Stimulated activated CD4-positive, alpha-beta T cell treated with anti-CD3 and anti-CD28 coated beads, Interleukin-15, amount 100 ng/mL, for 24 hours (primary cell): ENCODE data around the gene FBXO15.

Experiments
- DNase-seq: peaks from one replicate; pipeline ENCODE4 v3.0.0-alpha.2; 2020

FBXO15 gene

GRCh38 chr18:74110976-74111375, 36.7 kb downstream of the FBXO15 start:
- DNase-seq, result no peak

GRCh38 chr18:74110149-74110548, 37.5 kb downstream of the FBXO15 start:
- DNase-seq, result no peak

- DNase-seq, result no peak
These were observed 39.2 kb downstream of the FBXO15 start for GRCh38 chr18:74108460-74108859.

GRCh38 chr18:74097803-74098202, 49.8 kb downstream of the FBXO15 start:
- DNase-seq, result no peak

- DNase-seq, result no peak
These were observed 54.7 kb downstream of the FBXO15 start for GRCh38 chr18:74092922-74093321.

- no peak for DNase-seq
These were observed 63.3 kb downstream of the FBXO15 start for GRCh38 chr18:74084184-74084855.

- DNase-seq, result no peak
These were observed 64.1 kb downstream of the FBXO15 start for GRCh38 chr18:74083557-74083952.

- DNase-seq, result peak; percentile 37
These were observed 64.7 kb downstream of the FBXO15 start for GRCh38 chr18:74082742-74083556.

GRCh38 chr18:74081966-74082741, 65.5 kb downstream of the FBXO15 start:
- DNase-seq, result peak; percentile 79

GRCh38 chr18:74078257-74078656, 69.4 kb downstream of the FBXO15 start:
- no peak for DNase-seq

- no peak for DNase-seq
These were observed 72.7 kb downstream of the FBXO15 start for GRCh38 chr18:74074668-74075564.

GRCh38 chr18:74073957-74074667, 73.5 kb downstream of the FBXO15 start:
- no peak for DNase-seq

GRCh38 chr18:74069178-74070050, 78.2 kb downstream of the FBXO15 start:
- no peak for DNase-seq

- DNase-seq, result no peak
These were observed 79.3 kb downstream of the FBXO15 start for GRCh38 chr18:74068296-74068695.

GRCh38 chr18:74066018-74066417, 81.6 kb downstream of the FBXO15 start:
- peak; percentile 38 for DNase-seq

GRCh38 chr18:74065366-74065765, 82.3 kb downstream of the FBXO15 start:
- DNase-seq, result no peak

- DNase-seq, result peak; percentile 67
These were observed 83.1 kb downstream of the FBXO15 start for GRCh38 chr18:74064510-74064909.

- no peak for DNase-seq
These were observed 84.1 kb downstream of the FBXO15 start for GRCh38 chr18:74063557-74063956.

- DNase-seq, result peak; percentile 61
These were observed 84.6 kb downstream of the FBXO15 start for GRCh38 chr18:74063023-74063422.

- DNase-seq, result no peak
These were observed 85.6 kb downstream of the FBXO15 start for GRCh38 chr18:74062037-74062436.

- no peak for DNase-seq
These were observed 87.1 kb downstream of the FBXO15 start for GRCh38 chr18:74060579-74060978.
